Measurements from ENCODE around the gene TUBA8. TPM values are rescaled to one million over a fixed set of nuclear protein-coding genes. Genes with fewer than 3 reads are reported as not detected.
A peak's percentile ranks its signal among the peaks of the same experiment; 100 is the strongest.
"Not testable (repeated sequence)": the region's sequence is repeated elsewhere in the genome, so short reads cannot be mapped to it uniquely, and the experiment has no call there.

Gene TUBA8
- total RNA-seq (1 to 10 TPM; 1.6 to 3.5 (median 3.2) TPM), polyA plus RNA-seq (under 1 TPM; 0.33 to 0.39 TPM), total RNA-seq (not detected)

- Histone ChIP-seq H3K27ac (ENCODE audit: low read depth, low read length) (no peak within 1 kb of the TSS), H3K36me3 (ENCODE audit: control insufficient read depth in 2 of 3, insufficient read depth in 3 of 3, low read length in 3 of 3) (no peaks in the 10 kb centered on the region), H3K9me3 (ENCODE audit: control insufficient read depth in 2 of 3, low read length in 3 of 3) (peaks cover 0 to 4% (median 0%) of the 10 kb centered on the region in 3 experiments), H3K27me3 (ENCODE audit: control insufficient read depth in 2 of 2, insufficient read depth in 2 of 2, low read length in 2 of 2) (peaks cover 0 to 3% of the 10 kb centered on the region in 2 donors), H3K4me1 (ENCODE audit: control insufficient read depth in 2 of 2, insufficient read depth in 2 of 2, low read length in 2 of 2) (peaks cover 6 to 17% of the 10 kb centered on the region in 2 donors), H3K4me3 (ENCODE audit: low read length) (no peak within 1 kb of the TSS)
- ATAC-seq (peak; percentile 43), DNase-seq (peak in 2 of 9 donors; percentile 7 to 59)
- CTCF ChIA-PET = no interaction called here
- H3K27ac Mint-ChIP-seq = no peak within 1 kb of the TSS
- peaks cover 0 to 16% (median 7%) of the 10 kb centered on the region in 5 donors for H3K36me3 Mint-ChIP-seq
- H3K9me3 Mint-ChIP-seq = peaks cover 0 to 20% (median 7%) of the 10 kb centered on the region in 11 donors
- H3K4me3 Mint-ChIP-seq = peak within 1 kb of the TSS; percentile 30 to 77 (median 65)
- peaks cover 28 to 56% (median 45%) of the 10 kb centered on the region in 5 donors for H3K27me3 Mint-ChIP-seq
- H3K4me1 Mint-ChIP-seq = peaks cover 20 to 28% (median 22%) of the 10 kb centered on the region in 7 donors
- intact Hi-C loops (cut with micrococcal nuclease) = no loop called here
- POLR2A ChIA-PET = no interaction called here
Observed at GRCh38 chr22:18110194-18110953, at the start of gene TUBA8. Gene TUBA8, plus strand, starts transcription at chr22:18110809. Its CDS starts 57 bp downstream, at chr22:18110866.

GRCh38 chr22:18062421-18062820 lies 48.2 kb upstream of the TUBA8 start:
- no peak for DNase-seq
- H3K4me1 ChIP-seq (ENCODE audit: control insufficient read depth in 2 of 2, insufficient read depth in 2 of 2, low read length in 2 of 2) = no peaks in the 10 kb centered on the region
- no peaks in the 10 kb centered on the region for H3K9me3 ChIP-seq (ENCODE audit: control insufficient read depth in 2 of 3, low read length in 3 of 3)
- Mint-ChIP-seq H3K4me1 (peaks cover 0 to 3% (median 0%) of the 10 kb centered on the region in 7 donors), H3K27me3 (peaks cover 30 to 43% (median 36%) of the 10 kb centered on the region in 5 donors), H3K36me3 (no peaks in the 10 kb centered on the region), H3K9me3 (peaks cover 0 to 3% (median 0%) of the 10 kb centered on the region in 11 donors), H3K4me3 (no peak overlapping the region), H3K27ac (no peak overlapping the region)
- H3K27ac ChIP-seq (ENCODE audit: low read depth, low read length) = no peak overlapping the region
- no peak overlapping the region for H3K4me3 ChIP-seq (ENCODE audit: low read length)
- ChIA-PET CTCF (no interaction called here), POLR2A (no interaction called here)
- intact Hi-C loops (cut with micrococcal nuclease) = no loop called here
- no peaks in the 10 kb centered on the region for H3K36me3 ChIP-seq (ENCODE audit: control insufficient read depth in 2 of 3, insufficient read depth in 3 of 3, low read length in 3 of 3)
- no peak for ATAC-seq
- H3K27me3 ChIP-seq (ENCODE audit: control insufficient read depth in 2 of 2, insufficient read depth in 2 of 2, low read length in 2 of 2) = no peaks in the 10 kb centered on the region

DNA sequence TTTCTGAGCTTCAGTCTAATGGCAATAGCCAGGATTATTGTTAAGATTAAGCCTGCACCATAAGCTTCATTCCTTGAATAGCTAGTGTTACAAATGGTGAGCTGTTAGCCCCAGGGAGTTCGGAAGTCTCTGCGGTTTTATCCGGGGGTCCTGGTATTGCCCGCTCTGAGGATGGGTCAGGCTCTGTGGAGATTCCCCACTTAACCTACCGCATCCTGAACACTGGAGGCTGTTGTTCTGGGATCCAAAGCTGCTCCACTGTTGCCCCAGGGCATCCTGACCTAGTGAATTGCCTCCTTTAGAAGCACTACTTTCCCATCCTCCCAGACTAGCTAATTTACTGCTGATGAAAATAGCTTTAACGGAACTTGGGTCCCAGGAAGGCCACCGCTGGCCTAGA lies 47.3 kb upstream of the TUBA8 start:
- peaks cover 0 to 3% (median 0%) of the 10 kb centered on the region in 7 donors for H3K4me1 Mint-ChIP-seq
- H3K36me3 Mint-ChIP-seq = no peaks in the 10 kb centered on the region
- Histone ChIP-seq H3K27me3 (ENCODE audit: control insufficient read depth in 2 of 2, insufficient read depth in 2 of 2, low read length in 2 of 2) (no peaks in the 10 kb centered on the region), H3K4me3 (ENCODE audit: low read length) (no peak overlapping the region), H3K27ac (ENCODE audit: low read depth, low read length) (no peak overlapping the region), H3K36me3 (ENCODE audit: control insufficient read depth in 2 of 3, insufficient read depth in 3 of 3, low read length in 3 of 3) (no peaks in the 10 kb centered on the region), H3K4me1 (ENCODE audit: control insufficient read depth in 2 of 2, insufficient read depth in 2 of 2, low read length in 2 of 2) (no peaks in the 10 kb centered on the region), H3K9me3 (ENCODE audit: control insufficient read depth in 2 of 3, low read length in 3 of 3) (no peaks in the 10 kb centered on the region)
- POLR2A ChIA-PET = no interaction called here
- DNase-seq (no peak), ATAC-seq (no peak)
- H3K27ac Mint-ChIP-seq = no peak overlapping the region
- CTCF ChIA-PET = no interaction called here
- H3K4me3 Mint-ChIP-seq = no peak overlapping the region
- peaks cover 0 to 3% (median 0%) of the 10 kb centered on the region in 11 donors for H3K9me3 Mint-ChIP-seq
- H3K27me3 Mint-ChIP-seq = peaks cover 36 to 48% (median 44%) of the 10 kb centered on the region in 5 donors
- intact Hi-C loops (cut with micrococcal nuclease) = no loop called here

DNA sequence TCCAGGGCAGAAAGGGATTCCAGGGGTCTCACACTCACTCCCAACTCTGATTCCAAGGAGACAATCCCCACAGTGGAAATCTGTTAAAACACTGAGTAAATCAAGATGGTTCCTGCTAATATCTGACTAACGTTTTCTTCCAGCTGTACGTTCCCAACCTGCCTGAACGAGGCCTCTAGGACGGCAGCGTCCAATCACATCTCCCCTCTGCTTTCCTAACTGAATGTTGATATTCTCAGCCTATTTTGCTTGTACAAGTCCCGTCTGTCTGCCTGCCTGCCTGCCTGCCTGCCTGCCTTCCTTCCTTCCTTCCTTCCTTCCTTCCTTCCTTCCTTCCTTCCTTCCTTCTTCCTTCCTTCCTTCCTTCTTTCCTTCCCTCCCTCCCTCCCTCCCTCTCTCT lies 46.9 kb upstream of the TUBA8 start:
- H3K27me3 Mint-ChIP-seq = peaks cover 38 to 50% (median 46%) of the 10 kb centered on the region in 5 donors

GRCh38 chr22:18064636-18065035 lies 46.0 kb upstream of the TUBA8 start:
- no peak for ATAC-seq
- no peaks in the 10 kb centered on the region for H3K36me3 ChIP-seq (ENCODE audit: control insufficient read depth in 2 of 3, insufficient read depth in 3 of 3, low read length in 3 of 3)
- no peak overlapping the region for H3K27ac ChIP-seq (ENCODE audit: low read depth, low read length)
- H3K4me3 ChIP-seq (ENCODE audit: low read length) = no peak overlapping the region
- no peaks in the 10 kb centered on the region for H3K27me3 ChIP-seq (ENCODE audit: control insufficient read depth in 2 of 2, insufficient read depth in 2 of 2, low read length in 2 of 2)
- CTCF ChIA-PET = interaction anchor here (1.7 kb wide), 1 partner anchor 11 kb away, joined by 6 read pairs; no protein-coding TSS in a partner anchor
- H3K27ac Mint-ChIP-seq = peak overlapping the region in 1 of 9 donors; percentile 54
- no peaks in the 10 kb centered on the region for H3K4me1 ChIP-seq (ENCODE audit: control insufficient read depth in 2 of 2, insufficient read depth in 2 of 2, low read length in 2 of 2)
- peaks cover 0 to 3% (median 0%) of the 10 kb centered on the region in 7 donors for H3K4me1 Mint-ChIP-seq
- peaks cover 38 to 54% (median 43%) of the 10 kb centered on the region in 5 donors for H3K27me3 Mint-ChIP-seq
- no peak for DNase-seq
- H3K9me3 ChIP-seq (ENCODE audit: control insufficient read depth in 2 of 3, low read length in 3 of 3) = no peaks in the 10 kb centered on the region
- peaks cover 0 to 2% (median 0%) of the 10 kb centered on the region in 11 donors for H3K9me3 Mint-ChIP-seq
- H3K4me3 Mint-ChIP-seq = no peak overlapping the region
- POLR2A ChIA-PET = no interaction called here
- H3K36me3 Mint-ChIP-seq = no peaks in the 10 kb centered on the region
- intact Hi-C loops (cut with micrococcal nuclease) = no loop called here

More for the DNA sequence above, 46.9 kb upstream of the TUBA8 start:
- H3K9me3 ChIP-seq (ENCODE audit: control insufficient read depth in 2 of 3, low read length in 3 of 3); H3K36me3 ChIP-seq (ENCODE audit: control insufficient read depth in 2 of 3, insufficient read depth in 3 of 3, low read length in 3 of 3); H3K4me1 Mint-ChIP-seq; H3K4me3 Mint-ChIP-seq; POLR2A ChIA-PET; CTCF ChIA-PET; DNase-seq; H3K9me3 Mint-ChIP-seq; H3K4me1 ChIP-seq (ENCODE audit: control insufficient read depth in 2 of 2, insufficient read depth in 2 of 2, low read length in 2 of 2); H3K36me3 Mint-ChIP-seq; H3K27ac Mint-ChIP-seq; H3K27ac ChIP-seq (ENCODE audit: low read depth, low read length); H3K27me3 ChIP-seq (ENCODE audit: control insufficient read depth in 2 of 2, insufficient read depth in 2 of 2, low read length in 2 of 2); ATAC-seq; intact Hi-C loops (cut with micrococcal nuclease); H3K4me3 ChIP-seq (ENCODE audit: low read length): not testable (repeated sequence)

- H3K4me1 Mint-ChIP-seq = peaks cover 0 to 3% (median 0%) of the 10 kb centered on the region in 7 donors
- Histone ChIP-seq H3K4me1 (ENCODE audit: control insufficient read depth in 2 of 2, insufficient read depth in 2 of 2, low read length in 2 of 2) (no peaks in the 10 kb centered on the region), H3K9me3 (ENCODE audit: control insufficient read depth in 2 of 3, low read length in 3 of 3) (no peaks in the 10 kb centered on the region), H3K27me3 (ENCODE audit: control insufficient read depth in 2 of 2, insufficient read depth in 2 of 2, low read length in 2 of 2) (no peaks in the 10 kb centered on the region), H3K4me3 (ENCODE audit: low read length) (no peak overlapping the region), H3K36me3 (ENCODE audit: control insufficient read depth in 2 of 3, insufficient read depth in 3 of 3, low read length in 3 of 3) (no peaks in the 10 kb centered on the region), H3K27ac (ENCODE audit: low read depth, low read length) (no peak overlapping the region)
- DNase-seq = no peak
- intact Hi-C loops (cut with micrococcal nuclease) = no loop called here
- H3K27ac Mint-ChIP-seq = peak overlapping the region in 1 of 9 donors; percentile 54
- ChIA-PET CTCF (interaction anchor here (1.7 kb wide), 1 partner anchor 11 kb away, joined by 6 read pairs; no protein-coding TSS in a partner anchor), POLR2A (no interaction called here)
- H3K27me3 Mint-ChIP-seq = peaks cover 38 to 50% (median 41%) of the 10 kb centered on the region in 5 donors
- H3K9me3 Mint-ChIP-seq = peaks cover 0 to 2% (median 0%) of the 10 kb centered on the region in 11 donors
- H3K4me3 Mint-ChIP-seq = no peak overlapping the region
- no peaks in the 10 kb centered on the region for H3K36me3 Mint-ChIP-seq
- no peak for ATAC-seq
Observed at GRCh38 chr22:18065256-18065655, 45.4 kb upstream of the TUBA8 start.

All from naive thymus-derived CD4-positive, alpha-beta T cell (primary cell).